Left hindlimb (tissue), 1 donor: ENCODE data around the gene DNAJB7.
A peak's percentile ranks its signal among the peaks of the same experiment; 100 is the strongest.
"Not testable (repeated sequence)": the region's sequence is repeated elsewhere in the genome, so short reads cannot be mapped to it uniquely, and the experiment has no call there.

Experiments used
- DNase-seq: peaks from one replicate; pipeline ENCODE4 v3.0.0-alpha.2; 2018

DNAJB7 gene

DNA sequence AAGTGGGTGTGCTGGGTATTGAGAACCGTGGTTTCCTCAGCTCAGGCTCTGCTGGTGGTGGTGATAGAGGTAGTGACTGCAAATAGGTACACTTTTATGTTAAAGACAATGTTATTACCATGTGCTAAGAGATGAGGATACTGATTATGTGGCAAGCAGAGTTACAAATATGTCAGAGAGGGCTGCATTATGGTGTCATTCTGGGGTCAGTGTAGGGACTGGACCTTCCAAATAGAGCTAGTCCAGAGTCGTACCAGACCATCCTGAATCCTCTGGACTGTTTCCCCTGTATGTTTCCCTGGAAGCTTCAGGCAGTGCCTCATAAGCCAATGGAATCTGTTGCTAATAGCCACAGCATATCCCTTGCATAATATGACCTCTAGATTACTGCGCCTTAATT, at the start of gene DNAJB7:
Gene DNAJB7, minus strand, starts transcription at position 101 of the 400 bp plus-strand sequence. CDS start 119 bp downstream, outside the sequence.
- no peak for DNase-seq

DNA sequence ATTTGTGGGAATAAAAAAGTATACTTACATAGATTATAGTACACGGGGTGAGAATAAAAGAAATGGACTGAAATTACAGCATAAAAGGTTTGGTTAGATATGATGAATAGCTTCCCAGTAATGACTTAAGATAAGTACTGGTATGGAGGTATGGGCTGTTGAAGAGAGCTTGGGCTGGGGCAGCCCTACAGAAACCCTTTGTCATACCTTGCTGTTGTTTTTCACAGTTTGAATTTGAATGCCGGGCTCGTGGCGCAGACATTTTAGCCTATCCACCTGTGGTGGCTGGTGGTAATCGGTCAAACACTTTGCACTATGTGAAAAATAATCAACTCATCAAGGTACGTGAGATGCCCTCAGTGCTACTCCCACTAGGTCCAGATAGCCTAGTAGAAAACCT, 47.0 kb upstream of the DNAJB7 start:
- DNase-seq = no peak

DNA sequence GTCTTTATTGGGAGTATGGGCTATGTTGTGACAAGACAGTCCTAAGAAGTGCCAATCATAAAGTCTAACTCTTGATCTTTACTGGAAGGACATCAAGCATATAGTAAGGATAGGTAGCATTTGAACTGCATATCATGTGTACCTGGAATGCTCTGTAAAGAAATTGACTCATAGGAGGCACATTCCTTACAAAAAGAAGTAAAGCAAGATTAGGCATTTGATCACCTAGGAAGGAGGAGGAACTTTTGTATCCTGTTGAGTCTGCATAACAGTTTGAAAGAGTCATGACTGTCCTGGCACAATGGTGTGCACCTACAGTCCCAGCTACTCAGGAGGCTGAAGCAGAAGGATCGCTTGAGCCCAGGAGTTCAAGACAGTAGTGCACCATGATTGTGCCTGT, 42.2 kb upstream of the DNAJB7 start:
- DNase-seq = no peak

DNA sequence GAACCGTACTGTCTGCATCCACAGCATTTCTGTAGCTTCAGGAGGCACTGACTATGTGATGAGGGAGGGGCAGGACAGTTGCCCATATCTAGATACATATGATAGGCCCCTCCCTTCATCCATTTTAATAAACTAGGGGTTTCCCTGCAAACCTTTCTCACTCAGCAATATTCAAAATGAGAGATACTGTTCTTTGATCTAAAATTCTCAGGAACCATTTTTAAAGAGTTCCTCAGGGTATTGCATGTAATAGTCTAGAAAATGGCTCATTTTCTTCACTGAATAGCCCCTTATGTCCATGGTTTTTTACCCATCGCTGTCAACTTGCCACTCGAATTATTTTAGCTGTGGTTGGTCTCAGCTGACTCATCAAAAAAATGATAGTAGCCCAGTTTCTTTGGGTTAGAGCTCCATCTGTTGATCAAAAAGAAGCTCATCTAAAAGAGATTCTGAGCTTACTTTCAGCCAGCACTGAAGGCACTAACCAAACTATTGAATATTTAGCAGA, 37.0 kb upstream of the DNAJB7 start:
- DNase-seq = no peak

DNA sequence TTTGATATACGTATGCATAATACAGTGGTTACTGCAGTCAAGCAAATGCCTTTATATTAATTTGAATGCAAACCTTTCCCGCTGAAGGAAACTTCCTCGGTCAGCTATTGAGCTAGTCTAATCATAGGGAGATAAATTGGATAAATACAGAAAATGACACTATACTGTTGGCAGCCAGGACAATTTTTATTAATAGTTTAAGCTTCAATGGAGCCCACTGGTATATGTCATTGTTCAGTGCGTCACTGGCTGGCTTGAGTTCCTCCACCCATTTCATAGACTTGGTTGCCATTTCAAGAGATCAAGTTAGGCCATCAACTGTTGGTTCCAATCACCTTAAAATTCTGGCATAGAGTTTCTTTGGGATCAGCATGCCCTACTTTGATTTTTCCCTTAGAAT, 32.5 kb upstream of the DNAJB7 start:
- DNase-seq = no peak

DNA sequence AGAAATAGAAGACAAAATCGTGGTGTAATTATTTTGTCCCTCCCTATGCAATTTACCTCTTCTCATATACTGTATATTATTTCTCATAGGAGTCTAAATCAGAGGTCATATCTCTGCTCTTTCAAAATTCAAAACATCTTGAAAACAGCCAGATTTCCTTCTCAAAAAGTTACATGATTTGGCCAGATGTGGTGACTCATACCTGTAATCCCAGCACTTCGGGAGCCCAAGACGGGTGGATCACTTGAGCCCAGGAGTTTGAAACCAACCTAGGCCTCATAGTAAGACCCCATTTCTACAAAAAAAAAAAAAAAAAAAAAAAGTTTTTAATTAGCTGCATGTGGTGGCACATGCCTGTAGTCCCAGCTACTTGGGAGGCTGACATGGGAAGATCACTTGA, 29.0 kb upstream of the DNAJB7 start:
- DNase-seq = no peak

DNA sequence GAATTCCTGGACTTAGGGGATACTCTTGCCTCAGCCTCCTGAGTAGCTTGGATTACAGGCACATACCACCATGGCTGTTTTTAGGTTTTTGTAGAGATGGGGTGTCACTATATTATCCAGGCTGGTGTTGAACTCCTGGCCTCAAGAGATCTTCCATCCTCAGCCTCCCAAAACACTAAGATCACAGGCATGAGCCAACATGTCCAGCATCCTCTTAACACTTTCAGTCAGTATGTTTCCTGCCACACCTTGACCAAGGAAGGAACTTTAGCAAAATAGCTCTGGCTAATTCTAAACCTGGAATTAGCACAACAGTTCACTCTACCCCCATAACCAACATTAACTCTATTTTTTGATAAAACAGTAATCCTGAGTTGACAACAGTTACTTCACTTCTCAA, 27.2 kb upstream of the DNAJB7 start:
- no peak for DNase-seq

DNA sequence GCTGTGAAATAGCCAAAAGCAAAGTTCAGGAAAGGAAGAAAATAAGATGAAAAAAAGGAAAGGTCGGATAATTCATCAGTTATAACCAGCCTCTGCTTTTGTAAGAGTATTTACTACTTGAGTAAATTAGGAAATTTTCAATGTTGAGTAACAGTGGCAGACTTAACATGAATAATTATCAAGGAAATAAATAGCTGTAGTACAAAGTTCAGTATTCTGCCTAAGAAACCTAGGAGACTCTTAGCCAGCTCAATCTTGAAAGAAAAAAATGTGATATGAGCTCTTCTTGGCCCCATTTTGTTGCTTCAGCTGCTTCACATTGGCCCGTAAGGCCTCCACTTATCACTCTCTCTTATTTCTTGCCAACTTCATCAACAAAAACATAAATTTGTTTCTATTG, 17.0 kb upstream of the DNAJB7 start:
- DNase-seq = no peak

DNA sequence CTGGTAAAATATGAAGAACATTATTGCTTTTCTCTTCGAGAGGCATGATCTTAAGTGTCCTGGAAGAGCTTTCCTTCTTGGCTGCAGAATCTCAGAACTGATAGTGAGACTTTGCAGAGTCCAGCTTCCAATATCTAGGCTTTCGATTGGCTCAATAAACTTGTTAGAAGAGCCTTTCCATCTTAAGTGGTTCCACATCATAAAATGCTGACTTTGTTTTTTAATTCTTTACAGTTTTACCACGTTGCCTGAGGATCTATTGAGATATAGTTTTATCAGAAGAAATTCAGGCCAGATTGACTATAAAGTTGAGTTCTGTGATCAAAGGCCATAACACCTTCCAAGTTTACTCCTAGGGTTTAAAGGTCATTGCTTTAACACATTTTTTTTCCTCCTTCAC, 15.6 kb upstream of the DNAJB7 start:
- no peak for DNase-seq

DNA sequence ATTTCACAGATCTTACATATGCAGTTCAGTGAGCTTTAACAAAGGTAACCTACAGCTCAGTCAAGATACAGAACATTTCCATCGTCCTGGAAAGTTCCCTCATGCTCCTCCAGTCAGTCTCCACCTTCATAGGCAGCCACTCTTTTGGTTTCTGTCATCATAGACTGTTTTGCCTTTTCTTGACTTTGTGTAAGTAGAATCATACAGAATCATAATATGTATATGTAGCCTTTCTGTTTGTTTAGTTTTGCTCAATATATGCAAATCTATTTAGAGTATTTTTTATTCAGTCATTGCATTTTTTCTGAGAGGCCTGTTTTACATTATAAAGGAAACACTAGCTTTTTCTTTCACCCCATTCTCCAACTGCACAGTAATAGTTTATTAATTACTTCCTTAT, 15.0 kb upstream of the DNAJB7 start:
- DNase-seq = no peak

DNA sequence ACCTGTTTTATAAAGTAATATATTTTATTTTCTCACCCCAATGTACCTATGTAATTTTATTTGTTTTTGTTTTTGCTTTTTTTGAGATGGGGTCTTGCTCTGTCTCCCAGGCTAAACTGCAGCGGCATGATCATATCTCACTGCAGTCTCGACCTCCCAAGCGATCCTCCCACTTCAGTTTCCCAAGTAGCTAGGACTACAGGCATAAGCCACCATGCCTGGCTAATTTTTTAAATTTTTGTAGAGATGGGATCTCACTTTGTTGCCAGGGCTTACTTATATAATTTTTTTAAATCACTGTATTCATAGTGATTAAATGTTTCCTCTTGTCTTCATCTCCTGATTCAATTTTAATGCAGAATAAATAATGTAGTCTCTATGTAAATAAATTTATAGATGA, 13.2 kb upstream of the DNAJB7 start:
- DNase-seq = no peak

DNA sequence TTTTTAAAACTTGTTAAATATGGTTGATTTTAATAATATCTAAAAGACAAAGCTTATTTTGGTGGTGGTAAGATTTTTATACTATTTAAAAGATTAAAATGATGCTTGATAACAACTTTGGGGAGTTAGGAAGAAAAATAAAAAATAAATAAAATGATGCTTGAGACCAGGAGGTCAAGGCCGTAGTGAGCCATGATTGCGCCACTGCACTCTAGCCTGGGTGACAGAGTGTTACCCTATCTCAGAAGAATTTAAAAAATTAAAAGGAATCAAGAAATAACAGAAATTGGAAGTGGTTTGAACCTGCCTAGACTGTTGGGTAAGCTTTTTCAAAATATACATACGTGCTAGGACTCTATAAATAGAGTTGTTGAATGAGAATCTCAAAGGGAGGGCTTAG, 12.1 kb upstream of the DNAJB7 start:
- DNase-seq = no peak

DNA sequence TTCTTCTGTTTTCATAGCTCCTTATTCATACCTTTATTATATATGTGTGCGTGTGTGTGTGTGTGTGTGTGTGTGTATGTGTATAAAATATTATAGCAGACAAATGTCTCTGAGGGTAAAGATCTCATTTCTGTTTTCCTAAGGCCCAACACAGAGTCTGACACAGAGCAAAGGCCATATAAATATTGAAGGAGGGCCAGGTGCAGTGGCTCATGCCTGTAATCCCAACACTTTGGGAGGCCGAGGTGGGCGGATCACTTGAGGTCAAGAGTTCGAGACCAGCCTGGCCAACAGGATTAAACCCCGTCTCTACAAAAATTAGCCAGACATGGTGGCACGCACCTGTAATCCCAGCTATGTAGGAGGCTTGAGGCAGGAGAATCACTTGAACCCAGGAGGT, 6.5 kb upstream of the DNAJB7 start:
- not testable (repeated sequence) for DNase-seq

DNA sequence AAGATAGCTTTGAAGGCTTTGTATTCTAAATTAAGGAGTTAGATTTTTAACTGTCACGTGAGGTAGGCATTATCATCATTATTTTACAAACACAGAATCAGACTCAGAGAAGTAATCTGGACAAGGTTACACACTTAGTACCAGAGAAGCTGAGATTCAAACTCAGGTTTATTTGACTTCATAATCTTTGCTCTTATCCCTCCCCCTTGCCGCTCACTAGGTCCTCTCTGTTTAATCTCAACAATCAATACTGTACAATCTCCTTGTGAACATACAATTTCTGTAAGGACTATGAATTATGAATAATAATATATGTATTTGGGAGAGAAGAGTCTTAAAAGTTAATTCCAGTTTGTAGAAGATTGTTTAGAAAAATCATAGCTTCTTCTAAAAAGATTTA, 5.2 kb upstream of the DNAJB7 start:
- no peak for DNase-seq

DNA sequence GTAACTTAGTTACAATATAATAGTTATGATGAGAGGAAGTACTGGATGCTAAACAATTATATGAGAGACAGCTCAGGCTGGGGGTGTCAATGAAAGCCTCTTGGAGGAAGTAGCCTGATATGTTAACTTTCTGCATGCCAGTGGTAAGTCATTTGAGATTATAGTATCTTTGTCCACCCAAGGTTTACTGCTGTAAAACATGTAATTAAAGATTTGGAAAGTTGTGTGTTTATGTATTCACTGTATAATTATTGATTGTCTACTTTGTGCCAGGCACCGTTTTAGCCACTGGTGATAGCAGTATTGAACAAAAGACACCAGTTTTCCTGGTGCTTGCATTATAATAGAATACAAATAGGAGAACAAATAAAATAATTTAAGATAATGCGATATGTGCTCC, 624 bp upstream of the DNAJB7 start:
- DNase-seq = no peak

DNA sequence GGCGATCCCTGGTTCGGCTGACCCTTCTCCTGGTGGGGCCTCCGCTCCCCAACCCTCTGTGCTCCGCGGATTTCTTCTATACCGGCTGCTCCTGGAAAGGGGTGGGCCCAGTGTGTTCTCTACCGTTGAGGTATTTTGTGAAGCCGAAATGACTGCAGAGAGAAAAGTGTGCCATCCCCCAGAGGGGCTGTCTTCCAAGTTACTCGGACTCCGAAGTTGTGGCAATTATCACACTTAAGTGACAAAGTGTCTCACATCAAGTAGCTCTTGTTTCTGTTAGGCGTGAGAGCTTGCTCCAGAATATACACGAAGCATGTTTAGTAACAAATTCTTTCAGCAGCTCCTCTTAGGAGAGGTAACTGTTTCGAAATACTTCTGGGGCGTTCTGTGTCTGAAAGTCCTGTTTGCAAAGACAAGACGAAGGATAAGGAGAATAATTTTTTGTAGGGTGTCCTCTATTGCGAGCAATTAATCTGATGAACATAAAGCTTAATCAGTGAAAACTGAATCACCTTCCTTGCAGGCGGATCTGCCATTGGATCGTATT, 4.5 kb downstream of the DNAJB7 start:
- no peak for DNase-seq

DNA sequence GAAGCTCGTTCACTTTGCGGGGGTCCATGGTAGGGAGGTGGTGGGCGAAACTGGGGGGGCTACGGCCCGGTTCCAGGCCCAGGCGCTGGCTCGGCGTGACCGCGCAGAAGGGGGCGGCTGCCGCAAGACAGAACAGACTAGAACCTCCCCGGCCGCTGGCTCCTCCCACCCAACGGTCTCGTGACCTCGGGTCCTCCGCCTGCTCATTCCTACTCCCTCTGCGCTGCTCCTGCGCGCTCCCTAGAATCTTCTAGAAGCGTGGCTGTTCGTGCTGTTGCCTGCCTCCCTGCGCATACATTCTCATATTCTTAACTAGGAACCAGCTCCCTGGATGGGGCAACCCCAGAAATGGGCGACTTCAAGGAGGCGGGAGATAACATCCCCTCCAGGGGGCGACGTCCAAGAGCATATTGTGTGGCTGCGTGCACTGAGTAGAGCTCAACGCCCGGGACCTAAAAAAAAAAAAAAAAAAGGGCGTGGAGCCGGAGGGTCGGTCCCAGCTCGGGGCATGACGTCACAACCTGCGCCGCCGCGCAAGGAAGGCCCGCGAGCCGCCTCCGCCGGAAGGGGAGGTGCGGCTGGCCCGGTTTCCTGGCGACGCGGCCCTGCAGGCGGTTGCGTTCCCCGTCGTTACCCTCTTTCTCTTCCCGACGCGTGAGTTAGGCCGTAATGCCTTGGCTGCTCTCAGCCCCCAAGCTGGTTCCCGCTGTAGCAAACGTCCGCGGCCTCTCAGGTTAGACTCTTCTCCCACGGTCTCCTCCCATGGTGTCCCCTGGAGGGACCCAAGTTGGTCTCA, 5.2 kb downstream of the DNAJB7 start, which contains the start of the genes ST13 and XPNPEP3:
Gene ST13, minus strand, starts transcription at position 127 of the 796 bp plus-strand sequence. Its CDS starts 99 bp downstream, at position 28.
Gene XPNPEP3, plus strand, starts transcription at position 636 of the 796 bp plus-strand sequence. Its CDS starts 34 bp downstream, at position 670.
- DNase-seq = peak; percentile 99

DNA sequence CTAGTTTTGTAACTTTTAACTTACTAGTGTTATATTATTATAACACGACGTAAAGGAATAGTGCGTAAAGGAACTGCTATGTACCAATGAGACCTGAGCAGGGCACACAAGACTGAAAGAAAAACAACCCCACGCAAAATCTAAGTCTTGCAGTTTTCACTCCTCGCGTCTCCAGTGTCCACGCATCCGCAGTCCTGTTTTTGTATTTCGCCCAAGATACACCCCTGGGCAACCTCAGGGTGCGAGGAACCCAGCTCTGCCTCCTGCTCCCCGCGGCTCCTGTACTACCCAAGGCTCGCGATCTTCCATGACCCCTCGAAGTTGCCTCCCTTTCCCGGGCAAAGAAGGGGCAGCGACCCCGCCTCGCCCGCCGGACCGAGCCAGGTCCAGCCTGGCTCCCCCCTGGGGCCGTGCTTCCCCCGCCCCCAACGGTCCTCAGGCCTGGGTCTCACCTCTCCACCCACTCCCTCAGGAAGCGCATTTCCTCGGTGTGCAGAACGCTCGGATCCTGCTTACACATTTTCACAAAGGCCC, 5.9 kb downstream of the DNAJB7 start:
- DNase-seq = no peak

DNA sequence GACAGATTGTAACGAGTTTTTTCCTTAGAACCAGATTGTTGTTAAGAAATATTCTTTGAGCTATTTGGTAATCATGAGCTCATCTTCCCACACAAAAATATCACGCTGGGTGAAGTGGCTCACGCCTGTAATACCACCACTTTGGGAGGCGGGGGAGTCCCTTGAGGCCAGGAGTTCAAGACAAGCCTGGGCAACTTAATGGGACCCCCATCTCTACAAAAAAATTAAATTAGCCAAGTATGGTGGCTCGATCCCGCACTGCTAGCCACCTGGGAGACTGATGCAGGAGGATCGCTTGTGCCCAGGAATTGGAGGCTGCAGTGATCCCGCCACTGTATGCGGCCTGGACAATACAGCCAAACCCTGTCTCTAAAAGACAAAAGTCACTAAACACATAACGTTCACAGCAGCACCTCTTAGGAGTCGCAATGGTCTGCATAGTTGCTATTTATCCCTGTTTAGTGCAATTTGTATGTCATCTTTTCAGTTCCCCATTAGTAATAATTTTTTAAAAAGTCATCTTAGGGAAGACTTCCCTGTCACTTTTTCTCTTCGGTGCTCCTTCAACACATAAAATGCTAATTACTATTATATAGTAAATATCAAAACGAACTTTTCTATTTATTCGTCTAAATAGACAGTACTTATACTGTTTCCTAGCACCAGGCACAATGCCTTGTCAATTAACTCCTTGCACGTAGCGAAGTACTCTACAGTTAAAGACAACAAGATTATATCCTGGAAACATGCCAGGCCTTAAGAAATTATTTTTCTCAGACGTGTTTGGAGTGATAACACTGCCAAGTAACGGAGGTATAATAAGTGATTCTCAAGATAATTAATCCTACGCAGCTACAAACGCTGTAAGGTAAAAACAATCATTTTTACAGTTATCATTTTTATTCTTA, 6.6 kb downstream of the DNAJB7 start:
- no peak for DNase-seq

DNA sequence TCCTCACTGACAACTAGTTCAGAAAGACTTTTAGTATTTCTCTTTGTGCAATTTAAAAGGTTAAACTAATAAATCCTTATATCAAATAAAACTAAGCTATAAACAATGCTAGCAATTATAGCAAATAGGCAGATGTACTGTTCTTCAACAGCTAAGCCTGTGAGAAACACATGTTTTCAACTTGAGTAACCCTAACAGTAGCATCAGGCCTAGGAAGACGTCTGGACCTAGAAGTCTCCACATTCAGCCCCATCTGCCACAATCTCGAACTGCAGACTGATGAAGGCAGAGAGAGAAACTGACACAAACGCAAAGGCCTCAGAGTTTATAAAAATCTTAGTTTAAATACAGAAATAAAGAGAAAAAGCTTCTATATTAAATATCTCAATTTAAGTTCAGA, 8.0 kb downstream of the DNAJB7 start:
- DNase-seq = no peak

DNA sequence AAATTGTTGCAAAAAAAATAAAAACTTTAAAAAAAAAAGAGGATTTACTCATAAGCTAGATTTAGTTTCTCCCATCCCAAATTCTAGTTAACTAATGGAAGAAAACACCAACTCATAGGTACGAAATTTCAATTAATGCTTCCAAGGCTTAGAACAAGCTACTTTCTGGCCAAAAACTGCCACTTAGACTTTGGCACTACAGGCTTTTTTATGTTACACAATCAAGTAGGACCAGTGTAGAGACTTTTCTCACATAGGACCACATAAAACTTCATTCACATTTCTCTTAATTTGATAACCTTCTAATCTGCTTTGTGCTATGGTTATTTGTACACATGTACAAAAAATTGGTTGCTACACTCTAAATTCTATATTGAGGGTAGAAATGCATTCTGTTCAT, 8.6 kb downstream of the DNAJB7 start:
- DNase-seq = no peak

DNA sequence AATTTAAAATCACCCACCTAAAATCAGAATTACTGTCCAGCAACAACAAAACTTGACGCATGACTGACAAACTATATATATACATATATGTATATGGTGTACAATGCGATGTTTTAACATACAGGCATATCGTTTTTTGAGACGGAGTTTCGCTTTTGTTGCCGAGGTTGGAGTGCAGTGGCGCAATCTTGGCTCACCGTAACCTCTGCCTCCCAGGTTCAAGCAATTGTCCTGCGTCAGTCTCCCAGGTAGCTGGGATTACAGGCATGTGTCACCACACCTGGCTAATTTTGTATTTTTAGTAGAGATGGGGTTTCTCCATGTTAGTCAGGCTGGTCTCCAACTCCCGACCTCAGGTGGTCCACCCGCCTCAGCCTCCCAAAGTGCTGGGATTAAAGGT, 16.1 kb downstream of the DNAJB7 start:
- not testable (repeated sequence) for DNase-seq

DNA sequence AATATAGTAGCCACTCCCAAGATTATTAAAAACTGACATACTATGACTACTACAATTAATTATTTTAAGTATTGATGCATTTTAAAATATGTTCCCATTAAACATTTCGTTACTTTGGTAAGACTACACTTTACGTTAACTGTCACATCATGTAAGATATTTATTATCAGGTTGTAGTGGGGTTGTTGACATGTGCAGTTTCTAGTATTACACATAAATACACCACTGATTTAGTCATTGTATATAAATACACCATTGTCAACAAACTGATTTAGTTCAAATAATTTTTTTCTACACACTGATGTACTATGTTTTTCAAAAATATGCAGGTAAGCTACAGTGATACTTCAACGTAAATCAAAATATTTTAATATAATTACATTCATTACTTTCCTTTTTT, 17.0 kb downstream of the DNAJB7 start:
- no peak for DNase-seq
